GM10266 (cell line): ENCODE measurements around the gene LIPN.

Experiments used
- DNase-seq: peaks from one replicate; pipeline ENCODE4 v3.0.0; 2012; ENCODE audit errors: extremely low spot score
- TF ChIP-seq, protein P1 (sequence below): IDR thresholded peaks from 2 replicates; pipeline ENCODE4 v1.5.1; 2012; ENCODE audit warnings: mild to moderate bottlenecking, low read depth; ENCODE audit not compliant: control insufficient read depth, insufficient read depth; ENCODE audit errors: missing control alignments

LIPN gene

DNA sequence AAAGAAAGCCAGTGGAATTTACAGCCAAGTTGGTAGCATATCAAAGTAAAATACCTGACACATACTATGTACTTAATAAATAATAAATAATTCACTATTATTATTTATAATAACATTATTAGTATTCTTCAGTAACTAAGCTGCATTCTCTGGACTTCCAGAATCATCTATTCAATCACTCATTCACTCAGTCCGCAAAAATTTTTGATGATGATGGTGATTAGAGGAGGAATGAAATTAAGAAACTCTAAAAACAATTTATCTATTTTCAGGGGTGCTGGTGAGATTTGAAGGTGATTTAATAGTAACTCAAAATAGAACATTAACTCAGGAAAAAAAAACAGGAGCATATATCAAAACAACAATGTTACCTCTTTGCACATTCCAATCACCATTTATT is 3.2 kb upstream of the LIPN start:
- TF ChIP-seq, protein P1, sequence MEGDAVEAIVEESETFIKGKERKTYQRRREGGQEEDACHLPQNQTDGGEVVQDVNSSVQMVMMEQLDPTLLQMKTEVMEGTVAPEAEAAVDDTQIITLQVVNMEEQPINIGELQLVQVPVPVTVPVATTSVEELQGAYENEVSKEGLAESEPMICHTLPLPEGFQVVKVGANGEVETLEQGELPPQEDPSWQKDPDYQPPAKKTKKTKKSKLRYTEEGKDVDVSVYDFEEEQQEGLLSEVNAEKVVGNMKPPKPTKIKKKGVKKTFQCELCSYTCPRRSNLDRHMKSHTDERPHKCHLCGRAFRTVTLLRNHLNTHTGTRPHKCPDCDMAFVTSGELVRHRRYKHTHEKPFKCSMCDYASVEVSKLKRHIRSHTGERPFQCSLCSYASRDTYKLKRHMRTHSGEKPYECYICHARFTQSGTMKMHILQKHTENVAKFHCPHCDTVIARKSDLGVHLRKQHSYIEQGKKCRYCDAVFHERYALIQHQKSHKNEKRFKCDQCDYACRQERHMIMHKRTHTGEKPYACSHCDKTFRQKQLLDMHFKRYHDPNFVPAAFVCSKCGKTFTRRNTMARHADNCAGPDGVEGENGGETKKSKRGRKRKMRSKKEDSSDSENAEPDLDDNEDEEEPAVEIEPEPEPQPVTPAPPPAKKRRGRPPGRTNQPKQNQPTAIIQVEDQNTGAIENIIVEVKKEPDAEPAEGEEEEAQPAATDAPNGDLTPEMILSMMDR, result no peak
- no peak for DNase-seq

- DNase-seq, result no peak
- TF ChIP-seq, protein P1, result no peak
Measured at GRCh38 chr10:88762906-88763305, 3.1 kb downstream of the LIPN start.

DNA sequence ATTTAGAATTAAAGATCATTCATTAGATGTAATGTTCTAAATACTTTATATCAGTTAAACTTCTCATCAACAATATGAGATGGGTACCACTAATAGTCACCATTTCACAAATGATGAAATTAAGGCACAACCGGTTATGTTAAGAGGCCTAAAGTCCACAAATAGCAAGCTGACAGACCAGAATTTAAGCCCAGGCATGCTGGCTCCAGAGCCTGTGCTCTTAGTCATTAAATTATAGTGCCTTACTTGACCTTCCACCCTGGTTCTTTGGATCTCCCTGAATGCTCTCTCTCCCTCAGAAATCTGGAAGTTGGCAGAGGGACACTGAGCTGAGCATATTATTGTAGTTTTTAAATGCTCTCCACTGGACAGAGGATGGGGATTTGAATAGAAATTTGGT is 3.6 kb downstream of the LIPN start:
- DNase-seq, result no peak
- TF ChIP-seq, protein P1, result no peak

DNA sequence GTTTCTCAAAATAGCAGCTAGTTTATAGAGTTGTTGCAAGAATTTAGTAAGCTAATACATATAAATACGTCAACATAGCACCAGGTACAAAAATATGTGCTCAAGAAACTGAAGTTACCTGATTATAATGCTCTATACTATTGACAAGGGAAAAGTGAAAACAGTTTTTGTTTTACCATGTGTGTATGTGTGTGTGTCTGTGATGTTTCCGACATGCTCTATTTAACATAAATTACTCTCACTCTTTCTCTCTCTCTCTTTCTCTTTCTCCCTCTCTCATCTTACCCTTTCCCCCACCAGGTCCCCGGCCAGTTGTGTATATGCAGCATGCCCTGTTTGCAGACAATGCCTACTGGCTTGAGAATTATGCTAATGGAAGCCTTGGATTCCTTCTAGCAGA is 4.3 kb downstream of the LIPN start:
- TF ChIP-seq, protein P1, result no peak
- DNase-seq, result no peak

GRCh38 chr10:88765816-88766215 is 6.0 kb downstream of the LIPN start:
- TF ChIP-seq, protein P1, result no peak
- DNase-seq, result no peak

GRCh38 chr10:88769384-88769783 is 9.6 kb downstream of the LIPN start:
- TF ChIP-seq, protein P1, result no peak
- DNase-seq, result no peak

DNA sequence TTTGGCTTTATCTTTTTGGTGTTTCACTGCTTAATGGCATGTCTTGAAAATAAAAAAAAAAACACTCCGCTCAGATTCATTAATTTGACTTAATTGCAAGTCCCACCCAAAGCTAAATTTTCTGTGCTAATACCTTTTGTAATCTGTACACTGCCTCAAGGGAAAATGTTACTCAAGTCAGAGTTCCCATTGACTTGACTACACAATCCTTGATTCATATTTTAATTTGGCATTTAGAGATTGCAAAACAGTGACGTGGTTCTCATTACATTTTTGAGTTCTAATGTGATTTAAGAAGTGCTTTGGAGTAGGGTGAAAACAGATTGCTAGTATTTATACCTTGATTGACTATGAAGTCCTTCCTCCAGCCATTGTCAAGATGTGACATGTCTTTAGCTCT is 21.4 kb downstream of the LIPN start:
- no peak for DNase-seq
- TF ChIP-seq, protein P1, result no peak
